Uterus (tissue), 2 donors: ENCODE measurements around the gene BIRC3.

ENCODE experiments used
- POLR2A ChIP-seq, 2 donors: fragments of 450-650 bp; IDR thresholded peaks; one replicate each; pipeline ENCODE4 v1.6.1; 2016; ENCODE audit warnings: antibody characterized with exemption in 2 of 2, mild to moderate bottlenecking in 1 of 2, moderate library complexity in 1 of 2
- TF ChIP-seq, protein P1 (sequence below), 4 experiments: fragments of 200-600 bp in 2 of 4; fragments of 450-650 bp in 2 of 4; sonication (generic) in 2 of 4; IDR thresholded peaks; one replicate each; pipeline ENCODE4 v1.5.1; 2016 to 2019; ENCODE audit warnings: antibody characterized with exemption in 4 of 4, mild to moderate bottlenecking in 2 of 4, moderate library complexity in 1 of 4

GRCh38 chr11:102360681-102361080 lies 43.4 kb downstream of the BIRC3 start:
- TF ChIP-seq, protein P1, sequence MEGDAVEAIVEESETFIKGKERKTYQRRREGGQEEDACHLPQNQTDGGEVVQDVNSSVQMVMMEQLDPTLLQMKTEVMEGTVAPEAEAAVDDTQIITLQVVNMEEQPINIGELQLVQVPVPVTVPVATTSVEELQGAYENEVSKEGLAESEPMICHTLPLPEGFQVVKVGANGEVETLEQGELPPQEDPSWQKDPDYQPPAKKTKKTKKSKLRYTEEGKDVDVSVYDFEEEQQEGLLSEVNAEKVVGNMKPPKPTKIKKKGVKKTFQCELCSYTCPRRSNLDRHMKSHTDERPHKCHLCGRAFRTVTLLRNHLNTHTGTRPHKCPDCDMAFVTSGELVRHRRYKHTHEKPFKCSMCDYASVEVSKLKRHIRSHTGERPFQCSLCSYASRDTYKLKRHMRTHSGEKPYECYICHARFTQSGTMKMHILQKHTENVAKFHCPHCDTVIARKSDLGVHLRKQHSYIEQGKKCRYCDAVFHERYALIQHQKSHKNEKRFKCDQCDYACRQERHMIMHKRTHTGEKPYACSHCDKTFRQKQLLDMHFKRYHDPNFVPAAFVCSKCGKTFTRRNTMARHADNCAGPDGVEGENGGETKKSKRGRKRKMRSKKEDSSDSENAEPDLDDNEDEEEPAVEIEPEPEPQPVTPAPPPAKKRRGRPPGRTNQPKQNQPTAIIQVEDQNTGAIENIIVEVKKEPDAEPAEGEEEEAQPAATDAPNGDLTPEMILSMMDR (IDR thresholded peaks at IDR 0.05): no peak
- no peak for TF ChIP-seq POLR2A (IDR thresholded peaks at IDR 0.05)
